AG10803 (cell line): ENCODE measurements around the gene FGD4.

Source experiments
- DNase-seq: peaks from one replicate; pipeline ENCODE4 v3.0.0; 2010; ENCODE audit warnings: low read depth
- H3K4me3 ChIP-seq: 2 replicates; pipeline ENCODE4 v1.5.1; 2011; ENCODE audit warnings: mild to moderate bottlenecking, low read length, control low read depth
- TF ChIP-seq, protein P1 (sequence below): conservative IDR thresholded peaks from 2 replicates; pipeline ENCODE4 v1.5.1; 2011; ENCODE audit warnings: mild to moderate bottlenecking, low read length, control low read depth, inconsistent platforms

The FGD4 gene

DNA sequence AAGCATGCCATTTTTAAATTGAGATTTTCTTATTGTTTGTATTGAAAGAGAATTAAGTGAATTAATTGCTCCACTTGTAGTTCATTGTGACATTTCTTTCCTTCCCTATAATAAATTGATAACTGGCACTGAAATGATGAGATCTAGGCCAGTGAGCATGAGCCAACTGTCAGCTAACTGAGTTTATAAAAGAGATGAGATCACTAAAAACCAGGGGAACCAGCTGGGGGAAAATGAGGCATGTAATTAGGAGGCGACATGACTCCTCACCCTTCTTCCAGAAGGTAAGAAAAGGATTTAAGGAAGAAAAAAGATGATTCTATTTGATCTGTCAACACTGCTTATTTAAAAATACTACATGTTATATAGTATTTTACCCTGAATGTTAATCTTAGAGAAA lies 175.2 kb downstream of the FGD4 start:
- TF ChIP-seq, protein P1, sequence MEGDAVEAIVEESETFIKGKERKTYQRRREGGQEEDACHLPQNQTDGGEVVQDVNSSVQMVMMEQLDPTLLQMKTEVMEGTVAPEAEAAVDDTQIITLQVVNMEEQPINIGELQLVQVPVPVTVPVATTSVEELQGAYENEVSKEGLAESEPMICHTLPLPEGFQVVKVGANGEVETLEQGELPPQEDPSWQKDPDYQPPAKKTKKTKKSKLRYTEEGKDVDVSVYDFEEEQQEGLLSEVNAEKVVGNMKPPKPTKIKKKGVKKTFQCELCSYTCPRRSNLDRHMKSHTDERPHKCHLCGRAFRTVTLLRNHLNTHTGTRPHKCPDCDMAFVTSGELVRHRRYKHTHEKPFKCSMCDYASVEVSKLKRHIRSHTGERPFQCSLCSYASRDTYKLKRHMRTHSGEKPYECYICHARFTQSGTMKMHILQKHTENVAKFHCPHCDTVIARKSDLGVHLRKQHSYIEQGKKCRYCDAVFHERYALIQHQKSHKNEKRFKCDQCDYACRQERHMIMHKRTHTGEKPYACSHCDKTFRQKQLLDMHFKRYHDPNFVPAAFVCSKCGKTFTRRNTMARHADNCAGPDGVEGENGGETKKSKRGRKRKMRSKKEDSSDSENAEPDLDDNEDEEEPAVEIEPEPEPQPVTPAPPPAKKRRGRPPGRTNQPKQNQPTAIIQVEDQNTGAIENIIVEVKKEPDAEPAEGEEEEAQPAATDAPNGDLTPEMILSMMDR: no peak

DNA sequence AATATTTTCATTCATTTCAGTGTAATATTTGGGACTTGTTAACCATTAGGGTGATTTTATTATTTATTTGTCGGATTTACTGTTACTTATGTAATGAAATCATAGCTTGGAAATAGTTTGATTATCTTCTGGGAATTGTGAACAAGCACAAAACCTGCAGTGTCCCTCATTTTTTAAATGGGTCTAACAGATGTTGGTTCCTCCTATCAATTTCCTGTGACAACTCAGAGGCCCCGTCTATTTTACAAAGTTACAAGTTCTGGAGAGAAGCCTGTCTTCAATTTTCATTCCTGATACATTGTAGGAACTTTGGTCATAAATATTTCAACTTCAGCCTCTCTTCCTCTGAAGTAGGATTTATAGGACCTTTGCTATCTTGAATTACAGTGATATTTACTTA lies 178.0 kb downstream of the FGD4 start:
- DNase-seq: no peak
- TF ChIP-seq, protein P1: no peak
- no peak overlapping the region for H3K4me3 ChIP-seq

More for the DNA sequence above, 175.2 kb downstream of the FGD4 start:
- H3K4me3 ChIP-seq: no peak overlapping the region
- no peak for DNase-seq

DNA sequence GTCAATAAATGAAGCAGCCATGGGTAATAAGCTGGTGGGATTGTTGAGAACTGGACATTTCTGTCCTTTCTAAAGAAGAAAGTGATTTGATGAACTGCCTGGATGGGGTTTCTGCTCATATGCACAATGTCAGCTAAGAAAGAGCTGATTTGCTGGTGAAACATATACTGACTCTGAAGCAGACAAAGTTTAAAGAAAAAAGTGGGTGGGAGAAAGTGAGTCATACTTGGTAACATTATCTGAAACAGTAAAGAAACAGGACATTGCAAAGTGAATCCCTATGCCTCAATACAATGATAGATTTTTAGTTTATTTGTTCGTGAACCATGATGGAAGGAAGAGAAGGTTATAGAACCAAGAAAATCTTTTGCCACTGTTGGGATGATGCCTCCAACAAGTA lies 184.2 kb downstream of the FGD4 start:
- no peak overlapping the region for H3K4me3 ChIP-seq
- TF ChIP-seq, protein P1: no peak
- no peak for DNase-seq

DNA sequence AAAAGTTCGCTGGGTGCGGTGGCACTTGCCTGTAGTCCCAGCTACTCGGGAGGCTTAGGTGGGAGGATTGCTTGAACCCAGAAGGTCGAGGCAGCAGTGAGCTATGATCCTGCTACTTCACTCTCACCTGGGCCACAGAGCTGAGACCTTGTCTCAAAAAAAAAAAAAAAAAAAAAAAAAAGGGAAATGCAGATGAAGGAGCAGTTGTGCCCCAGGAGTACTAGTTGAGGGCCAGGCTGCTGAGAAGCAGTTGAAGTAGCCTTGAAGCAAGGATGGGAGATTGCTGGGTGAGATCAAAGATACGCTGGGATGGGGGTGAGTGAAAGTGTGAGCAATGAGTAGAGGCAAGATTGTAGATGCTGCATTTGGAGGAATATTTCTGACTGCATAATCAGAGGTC lies 186.3 kb downstream of the FGD4 start:
- H3K4me3 ChIP-seq: no peak overlapping the region
- DNase-seq: no peak
- TF ChIP-seq, protein P1: no peak

DNA sequence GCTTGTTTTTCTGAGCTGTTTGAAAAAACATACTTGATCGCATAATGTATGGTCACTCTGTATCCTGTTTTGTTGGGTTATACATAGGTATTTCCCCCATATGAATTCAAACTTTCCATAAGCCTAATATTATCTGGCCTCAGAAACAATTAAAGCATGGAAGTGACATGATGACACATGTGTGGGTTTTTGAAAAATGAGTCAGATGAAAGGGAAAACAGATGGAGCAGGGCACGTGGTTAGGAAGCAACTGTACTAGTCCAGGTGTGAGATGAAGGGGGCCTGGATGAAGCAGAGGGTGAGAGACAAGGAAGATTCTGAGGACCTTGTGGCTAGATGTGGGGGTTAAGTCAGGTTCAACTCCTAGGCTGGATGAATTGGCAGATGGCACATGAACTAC lies 187.0 kb downstream of the FGD4 start:
- DNase-seq: peak; percentile 30
- TF ChIP-seq, protein P1: no peak
- H3K4me3 ChIP-seq: no peak overlapping the region

DNA sequence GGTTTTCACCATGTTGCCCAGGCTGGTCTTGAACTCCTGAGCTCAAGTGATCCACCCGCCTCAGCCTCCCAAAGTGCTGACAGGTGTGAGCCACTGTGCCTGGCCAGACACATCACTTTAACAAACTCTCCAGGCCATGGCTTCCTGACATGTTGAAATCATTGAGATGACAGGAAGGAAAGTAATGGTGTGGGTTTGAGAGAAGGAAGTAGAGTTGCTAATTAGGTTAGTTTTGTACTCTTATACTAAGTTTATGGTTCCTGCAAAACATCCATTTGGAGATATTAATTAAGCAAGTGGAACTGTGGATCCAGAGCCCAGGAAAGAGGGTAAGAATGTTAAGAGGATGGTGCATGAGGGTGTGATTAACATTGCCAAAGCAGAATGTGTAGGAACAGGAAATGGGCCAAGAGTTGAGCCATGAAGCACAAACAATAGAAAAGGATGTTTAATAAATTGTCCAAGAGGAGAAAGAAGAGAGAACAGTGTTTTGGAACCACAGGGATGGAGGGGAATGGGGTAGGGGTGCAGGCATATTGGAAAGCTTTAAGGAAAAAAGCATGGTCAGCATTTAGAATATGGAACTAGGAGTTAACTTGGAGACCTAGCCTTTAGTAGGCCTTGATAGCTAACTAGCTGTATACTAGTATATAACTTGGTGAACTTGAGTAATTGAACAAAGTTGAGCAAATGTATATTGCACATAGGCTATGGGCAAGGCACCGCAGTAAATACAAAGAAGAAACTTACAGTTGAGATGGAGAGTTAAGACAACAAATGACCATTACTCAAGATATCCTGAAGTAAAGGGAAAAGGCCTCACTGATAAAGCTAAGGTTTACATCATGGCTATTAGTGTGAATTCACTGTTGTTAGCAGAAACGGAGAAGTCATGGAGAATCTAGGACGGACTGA lies 188.5 kb downstream of the FGD4 start:
- H3K4me3 ChIP-seq: no peak overlapping the region
- DNase-seq: no peak
- TF ChIP-seq, protein P1: no peak

DNA sequence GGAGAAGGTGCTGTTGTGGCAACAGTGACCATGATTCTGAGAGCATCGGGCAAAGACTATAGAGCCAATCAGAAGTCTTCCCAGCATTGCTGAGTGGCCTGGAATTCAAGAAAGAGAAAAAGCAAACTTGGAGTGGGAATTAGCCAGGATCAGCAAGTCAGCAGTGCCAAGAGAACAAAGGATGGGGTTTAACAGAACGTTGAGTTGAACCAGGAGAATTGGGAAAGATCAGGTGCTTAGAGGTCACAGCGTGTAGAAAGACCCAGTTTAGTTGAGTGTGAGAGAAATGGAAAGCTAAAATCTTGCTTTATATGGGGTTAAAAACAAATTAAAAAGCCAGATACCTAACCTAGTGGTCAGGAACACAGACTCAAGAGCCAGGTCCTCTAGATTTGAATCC lies 189.2 kb downstream of the FGD4 start:
- H3K4me3 ChIP-seq: no peak overlapping the region
- TF ChIP-seq, protein P1: no peak
- no peak for DNase-seq
